Cardiac muscle cell (in vitro differentiated cells and primary cell): Measurements from ENCODE around the gene FZD2. TPM values are rescaled to one million over a fixed set of nuclear protein-coding genes. Genes with fewer than 3 reads are reported as not detected.

Experiments used
- DNase-seq, 2 donors: peaks; one replicate each; pipeline versions ENCODE4 v3.0.0 to v3.0.0-alpha.2; 2010 to 2017; ENCODE audit warnings: low read depth in 1 of 2, low spot score in 1 of 2
- H3K27ac ChIP-seq: fragments of 200-600 bp; sonication (generic); 2 replicates; pipeline ENCODE4 v1.5.1; 2016
- H3K27me3 ChIP-seq: fragments of 200-600 bp; sonication (generic); 2 replicates; pipeline ENCODE4 v1.6.0; 2016; ENCODE audit warnings: control low read depth
- H3K36me3 ChIP-seq: fragments of 200-600 bp; sonication (generic); 2 replicates; pipeline ENCODE4 v1.5.1; 2016; ENCODE audit warnings: control low read depth
- H3K4me1 ChIP-seq: fragments of 200-600 bp; sonication (generic); 2 replicates; pipeline ENCODE4 v1.8.1; 2017; ENCODE audit warnings: low read depth, mild to moderate bottlenecking, mixed run types
- H3K4me3 ChIP-seq: fragments of 200-600 bp; sonication (generic); 2 replicates; pipeline ENCODE4 v1.5.1; 2016; ENCODE audit warnings: mild to moderate bottlenecking
- H3K9me3 ChIP-seq: fragments of 200-600 bp; sonication (generic); 2 replicates; pipeline ENCODE4 v1.5.1; 2017; ENCODE audit warnings: low read depth, mild to moderate bottlenecking, control low read depth
- CTCF ChIP-seq: IDR thresholded peaks from 2 replicates; pipeline ENCODE4 v1.5.1; 2012; ENCODE audit warnings: low read depth, mild to moderate bottlenecking, low read length
- polyA plus RNA-seq: library from polyadenylated mRNA; unstranded; fragments of >200 nt; fragmentation: Nextera tagmentation; extraction: Ambion mirVana; gene quantifications from 2 replicates; pipeline ENCODE4 v1.2.1, GENCODE V29; 2016
- total RNA-seq: library from RNA; depleted of rRNA; stranded (reverse); fragments of >200 nt; gene quantifications from 2 replicates; pipeline ENCODE4 v1.2.3, GENCODE V29; 2016

FZD2 gene
- total and polyA plus RNA-seq, 2 experiments from 2014 or later = 47.4 to 51.5 TPM

- no peak for DNase-seq
- Histone ChIP-seq H3K9me3 (no peaks in the 10 kb centered on the region), H3K27me3 (no peaks in the 10 kb centered on the region), H3K36me3 (no peaks in the 10 kb centered on the region), H3K4me1 (peaks cover 10% of the 10 kb centered on the region), H3K27ac (no peak overlapping the region), H3K4me3 (no peak overlapping the region)
- no peak for TF ChIP-seq CTCF
Observed at GRCh38 chr17:44575403-44575802, 18.1 kb downstream of the FZD2 start.

GRCh38 chr17:44578947-44579346, 21.7 kb downstream of the FZD2 start:
- no peak for TF ChIP-seq CTCF
- DNase-seq = no peak
- H3K36me3 ChIP-seq = no peaks in the 10 kb centered on the region

GRCh38 chr17:44581868-44582267, 24.6 kb downstream of the FZD2 start:
- Histone ChIP-seq H3K4me1 (peaks cover 25% of the 10 kb centered on the region), H3K9me3 (no peaks in the 10 kb centered on the region), H3K36me3 (no peaks in the 10 kb centered on the region), H3K27me3 (no peaks in the 10 kb centered on the region), H3K27ac (no peak overlapping the region), H3K4me3 (no peak overlapping the region)
- peak in 1 of 2 donors; percentile 31 for DNase-seq
- TF ChIP-seq CTCF = peak; percentile 32

More at GRCh38 chr17:44578947-44579346, 21.7 kb downstream of the FZD2 start:
- H3K27me3 ChIP-seq = no peaks in the 10 kb centered on the region
- H3K4me1 ChIP-seq = peaks cover 11% of the 10 kb centered on the region
- no peak overlapping the region for H3K27ac ChIP-seq
- H3K4me3 ChIP-seq = no peak overlapping the region
- H3K9me3 ChIP-seq = no peaks in the 10 kb centered on the region

- H3K9me3 ChIP-seq = no peaks in the 10 kb centered on the region
- TF ChIP-seq CTCF = no peak
- H3K4me3 ChIP-seq = no peak overlapping the region
- DNase-seq = peak in 1 of 2 donors; percentile 62
- peaks cover 27% of the 10 kb centered on the region for H3K4me1 ChIP-seq
- peak overlapping the region; percentile 87 for H3K27ac ChIP-seq
- H3K27me3 ChIP-seq = no peaks in the 10 kb centered on the region
- no peaks in the 10 kb centered on the region for H3K36me3 ChIP-seq
Observed at GRCh38 chr17:44584443-44584842, 27.2 kb downstream of the FZD2 start.

GRCh38 chr17:44585315-44585714, 28.0 kb downstream of the FZD2 start:
- Histone ChIP-seq H3K36me3 (no peaks in the 10 kb centered on the region), H3K4me3 (no peak overlapping the region), H3K9me3 (no peaks in the 10 kb centered on the region), H3K4me1 (peaks cover 27% of the 10 kb centered on the region), H3K27me3 (no peaks in the 10 kb centered on the region), H3K27ac (no peak overlapping the region)
- TF ChIP-seq CTCF = no peak
- DNase-seq = no peak

GRCh38 chr17:44587339-44587738, 30.1 kb downstream of the FZD2 start:
- Histone ChIP-seq H3K4me3 (no peak overlapping the region), H3K27me3 (no peaks in the 10 kb centered on the region), H3K36me3 (no peaks in the 10 kb centered on the region), H3K9me3 (no peaks in the 10 kb centered on the region), H3K27ac (peak overlapping the region; percentile 97), H3K4me1 (peaks cover 33% of the 10 kb centered on the region)
- peak; percentile 85 to 94 for DNase-seq
- TF ChIP-seq CTCF = no peak
